UCSD-AML1 (cell line): ENCODE results near the gene TRIM47.
"Not testable (repeated sequence)": the region's sequence is repeated elsewhere in the genome, so short reads cannot be mapped to it uniquely, and the experiment has no call there.

Source experiments
- DNase-seq: peaks from one replicate; lab custom pipeline; 2025; ENCODE audit not compliant: unreplicated experiment; lab: John Stamatoyannopoulos, UW

Gene TRIM47

GRCh38 chr17:75892556-75893224 lies 14.3 kb upstream of the TRIM47 start:
- DNase-seq = no peak

- DNase-seq = no peak
These were observed 13.5 kb upstream of the TRIM47 start for GRCh38 chr17:75891605-75892555.

DNA sequence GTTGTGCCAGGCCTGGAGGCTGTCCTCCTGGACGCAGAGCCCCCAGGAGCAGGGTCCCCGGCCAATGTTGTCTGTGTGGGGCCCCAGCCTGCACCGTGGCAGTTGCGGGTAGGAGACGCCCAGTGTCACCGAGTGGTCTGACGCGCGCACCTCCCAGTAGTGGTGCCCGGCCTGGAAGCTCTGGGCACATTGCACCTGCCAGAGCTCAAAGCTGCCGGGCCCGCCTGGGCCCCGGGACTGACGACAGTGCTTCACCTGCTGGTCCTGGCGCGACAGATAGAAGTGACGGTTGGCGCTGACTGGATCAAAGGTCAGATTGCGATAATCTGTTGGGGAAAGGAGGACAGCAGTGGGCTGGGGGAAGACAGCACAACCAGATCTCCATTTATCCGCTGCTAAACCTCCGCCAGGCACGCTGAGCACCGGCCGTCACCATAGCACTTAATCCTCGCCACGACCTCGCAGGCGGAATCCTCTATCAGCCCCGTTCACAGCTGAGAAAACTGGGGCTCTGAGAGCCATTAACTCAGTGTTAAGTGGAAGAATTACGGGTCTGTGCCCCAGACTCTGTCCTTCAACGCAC lies 12.7 kb upstream of the TRIM47 start:
- no peak for DNase-seq

DNA sequence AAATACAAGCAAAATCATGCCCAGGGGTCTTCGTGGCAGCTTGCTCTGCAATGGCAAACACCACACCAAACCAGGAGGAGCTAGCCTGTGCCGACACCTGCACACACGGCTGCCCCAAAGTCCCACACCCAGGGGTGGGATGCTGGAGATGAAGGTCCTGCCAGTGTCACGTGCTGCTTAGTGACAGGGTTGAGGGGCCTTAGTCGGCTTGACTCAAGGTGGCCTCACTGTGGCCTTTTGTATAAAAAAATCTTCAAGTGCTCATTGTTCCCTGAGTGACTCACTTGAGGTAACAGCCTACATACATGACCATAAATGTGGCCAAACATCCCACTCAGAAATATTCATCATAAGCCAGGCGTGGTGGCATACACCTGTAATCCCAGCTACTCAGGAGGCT lies 11.1 kb upstream of the TRIM47 start:
- DNase-seq = no peak

- no peak for DNase-seq
These were observed 10.1 kb upstream of the TRIM47 start for GRCh38 chr17:75888484-75888883.

DNA sequence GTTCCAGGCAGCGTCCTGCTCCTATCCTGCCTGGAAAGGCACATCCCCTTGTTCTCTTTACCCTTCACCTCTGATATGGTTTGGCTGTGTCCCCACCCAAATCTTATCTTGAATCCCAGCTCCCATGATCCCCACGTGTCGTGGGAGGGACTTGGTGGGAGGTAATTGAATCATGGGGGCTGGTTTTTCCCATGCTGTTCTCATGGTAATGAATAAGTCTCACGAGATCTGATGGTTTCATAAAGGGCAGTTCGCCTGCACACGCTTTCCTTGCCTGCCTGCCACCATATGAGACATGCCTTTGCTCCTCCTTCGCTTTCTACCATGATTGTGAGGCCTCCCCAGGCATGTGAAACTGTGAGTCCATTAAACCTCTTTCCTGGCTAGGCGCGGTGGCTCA lies 7.5 kb upstream of the TRIM47 start:
- DNase-seq = not testable (repeated sequence)

DNA sequence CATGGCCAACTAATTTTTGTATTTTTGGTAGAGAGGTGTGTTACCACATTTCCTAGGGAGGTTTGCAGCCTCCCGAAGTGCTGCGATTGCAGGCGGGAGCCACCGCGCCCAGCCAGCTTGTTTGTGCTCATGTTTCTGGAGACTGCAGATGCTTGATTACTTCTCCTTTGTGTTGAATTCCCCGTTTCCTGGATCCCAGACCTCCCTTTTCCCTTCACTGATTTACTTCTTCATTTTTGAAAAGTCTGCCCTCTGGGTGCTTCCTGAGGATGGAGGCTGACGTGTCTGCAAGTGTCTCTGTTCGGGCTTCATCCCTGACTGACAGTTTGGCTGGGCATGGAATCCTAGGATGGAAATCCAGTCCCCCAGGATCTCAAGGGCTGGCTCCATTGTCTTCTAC lies 7.0 kb upstream of the TRIM47 start:
- DNase-seq = peak; percentile 42

DNA sequence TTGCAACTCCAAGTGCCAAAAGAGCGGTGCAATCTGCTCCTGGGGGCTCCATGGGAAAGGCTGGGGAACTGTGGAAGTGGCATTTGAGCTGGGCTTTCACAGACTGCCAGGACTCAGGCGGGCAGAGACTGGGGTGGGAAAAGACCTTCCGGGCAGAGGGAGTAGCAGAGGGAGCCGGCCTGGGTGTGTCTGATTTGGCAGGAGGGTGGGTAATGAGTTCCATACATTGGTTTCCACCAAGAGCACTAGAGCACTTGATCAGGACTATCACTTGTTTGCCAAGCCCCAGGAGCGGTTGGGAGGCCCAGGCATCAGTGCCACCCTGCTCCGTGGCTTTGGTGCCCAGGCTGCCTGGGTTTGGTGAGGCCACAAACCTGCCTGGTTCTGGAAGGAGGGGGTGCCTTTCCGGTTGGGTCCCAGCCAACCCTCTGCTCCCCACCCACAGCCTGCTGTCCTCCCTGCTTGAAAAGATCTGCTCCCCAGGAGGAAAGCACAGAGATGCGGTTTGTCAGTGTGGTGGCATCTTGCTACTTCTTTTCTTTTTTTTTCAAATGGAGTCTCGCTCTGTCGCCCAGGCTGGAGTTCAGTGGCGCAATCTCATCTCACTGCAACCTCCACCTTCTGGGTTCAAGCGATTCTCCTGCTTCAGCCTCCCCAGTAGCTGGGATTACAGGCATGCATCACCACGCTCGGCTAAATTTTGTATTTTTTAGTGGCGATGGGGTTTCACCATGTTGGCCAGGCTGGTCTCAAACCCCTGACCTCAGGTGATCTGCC lies 3.5 kb upstream of the TRIM47 start:
- DNase-seq = no peak

DNA sequence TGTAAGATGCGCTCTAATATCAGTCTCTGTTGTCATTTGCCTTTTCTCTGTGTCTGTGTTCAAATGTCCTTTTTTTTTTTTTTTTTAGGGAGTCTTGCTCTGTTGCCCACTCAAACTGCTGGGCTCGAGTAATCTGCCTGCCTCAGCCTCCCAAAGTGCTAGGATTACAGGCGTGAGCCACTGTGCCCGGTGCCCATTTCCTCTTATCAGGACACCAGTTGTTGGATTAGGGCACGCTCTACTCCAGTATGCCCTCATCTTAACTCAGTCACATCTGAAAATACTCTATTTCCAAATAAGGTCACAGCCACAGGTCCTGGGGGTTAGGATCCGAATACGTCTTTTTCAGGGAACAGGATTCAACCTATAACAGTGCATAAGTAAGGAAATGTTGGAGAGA lies 1.9 kb upstream of the TRIM47 start:
- DNase-seq = no peak

- DNase-seq = no peak
These were observed 618 bp downstream of the TRIM47 start for GRCh38 chr17:75877752-75878173.

DNA sequence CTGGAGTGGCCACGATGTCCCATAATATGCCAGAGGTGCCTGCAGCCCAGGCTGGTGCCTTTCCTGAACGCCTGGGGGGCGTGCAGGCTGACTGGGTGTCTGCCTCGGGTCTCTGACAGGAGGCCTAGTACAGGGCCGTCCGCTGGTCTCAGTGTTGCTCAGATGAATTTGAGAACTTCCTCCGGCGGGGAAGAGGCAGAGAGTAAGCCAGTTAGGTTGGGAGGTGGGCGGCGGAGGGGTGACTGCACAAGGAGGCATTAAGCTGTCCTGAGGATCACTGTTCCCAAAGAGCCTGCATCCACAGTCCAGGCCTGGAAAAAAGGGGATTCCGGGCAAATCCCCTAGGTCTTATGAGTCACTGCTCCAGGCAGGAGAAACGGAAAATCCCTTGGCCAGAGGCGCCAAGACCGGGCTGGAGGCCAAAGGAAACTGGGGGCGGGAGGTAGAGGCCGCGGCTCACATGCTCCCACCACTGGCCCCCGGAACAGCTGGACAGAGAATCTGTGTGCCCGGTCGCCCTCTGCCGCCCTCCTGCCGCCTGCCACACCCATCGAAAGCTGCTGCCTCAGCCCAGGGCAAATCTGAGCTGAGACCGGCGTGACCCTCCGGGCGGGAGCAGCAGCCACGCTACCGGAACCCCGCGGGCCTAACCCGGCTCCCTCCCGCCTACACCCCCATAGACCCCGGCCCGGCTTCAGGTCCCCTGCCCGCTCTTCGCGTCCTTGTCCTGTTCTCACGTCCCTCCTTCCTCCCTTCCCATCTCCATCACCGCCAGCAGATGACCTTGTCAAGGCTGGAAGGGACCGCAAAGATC lies 1.2 kb downstream of the TRIM47 start:
- DNase-seq = no peak

DNA sequence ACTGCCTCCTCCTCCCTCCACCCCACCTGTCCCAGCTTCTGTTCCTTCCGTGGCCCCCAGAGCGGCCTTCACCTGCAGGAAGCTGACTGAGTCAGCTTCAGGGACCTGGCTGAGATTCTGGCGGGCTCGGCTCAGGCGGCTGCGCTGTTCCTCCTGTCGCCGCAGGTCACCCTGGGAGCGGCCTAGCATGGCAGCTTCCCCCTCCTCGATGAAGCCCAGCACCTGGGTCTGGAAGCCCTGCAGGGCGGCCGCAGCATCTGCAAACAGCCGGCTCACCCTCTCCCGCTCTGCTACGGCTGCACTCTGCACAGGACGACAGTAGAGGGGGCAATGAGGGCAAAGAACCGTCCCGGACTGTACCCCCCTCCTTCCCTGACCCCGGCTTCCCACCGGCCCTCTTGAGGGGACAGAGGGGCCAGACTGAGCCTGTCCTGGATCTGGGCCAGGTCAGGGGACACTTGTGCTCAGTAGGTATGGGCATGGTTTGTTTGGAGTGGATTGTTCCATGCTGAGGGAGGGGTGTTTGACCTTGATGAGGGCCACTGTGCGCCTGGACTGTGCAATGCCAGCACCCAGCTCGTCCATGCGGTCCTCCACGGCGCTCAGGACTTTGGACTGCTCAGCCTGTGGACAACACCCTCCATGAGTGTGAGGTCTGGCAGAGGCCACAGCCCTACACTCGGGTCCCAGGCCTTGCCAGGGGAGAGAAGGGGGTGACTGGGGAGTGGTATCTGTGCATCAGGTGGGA lies 2.0 kb downstream of the TRIM47 start:
- DNase-seq = peak; percentile 40

GRCh38 chr17:75875940-75876189 lies 2.5 kb downstream of the TRIM47 start:
- DNase-seq = no peak

DNA sequence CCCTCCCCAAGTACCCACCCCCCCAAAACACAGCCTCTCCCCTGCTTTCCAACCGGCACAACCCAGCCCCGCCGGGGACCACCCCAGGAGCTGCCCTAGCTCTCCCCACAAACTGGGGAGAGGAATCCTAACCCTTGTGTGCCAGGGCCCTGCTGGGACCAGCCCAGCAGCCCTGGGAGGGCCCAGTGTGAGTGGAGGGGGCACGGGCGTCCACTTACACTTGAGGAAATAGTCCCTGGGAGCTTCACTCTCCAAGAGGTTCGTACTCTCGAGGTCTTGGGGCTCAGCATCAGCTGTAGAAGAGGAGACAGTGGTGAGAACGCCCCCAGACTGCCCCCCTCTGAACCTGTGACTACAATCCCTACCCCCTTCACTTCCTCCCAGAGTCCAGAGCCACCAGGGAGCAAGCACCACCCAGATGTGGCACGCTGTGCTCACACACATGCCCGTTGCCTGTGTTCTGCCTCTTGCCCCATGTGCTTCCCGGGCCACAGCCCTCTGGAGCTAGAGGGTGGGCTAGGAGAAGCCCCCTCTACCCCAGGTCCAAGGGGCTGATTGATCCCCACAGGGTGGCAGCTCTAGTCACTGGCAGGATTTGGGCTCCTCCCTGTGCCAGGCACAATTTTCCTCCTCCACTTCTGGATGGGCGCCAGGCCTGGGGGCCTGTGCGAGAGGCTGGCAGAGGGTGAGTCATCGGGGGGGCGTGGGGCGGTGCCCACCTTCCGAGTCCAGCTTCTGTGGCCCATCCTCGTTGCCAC lies 3.0 kb downstream of the TRIM47 start:
- DNase-seq = no peak

GRCh38 chr17:75874323-75875181 lies 3.8 kb downstream of the TRIM47 start:
- no peak for DNase-seq

DNA sequence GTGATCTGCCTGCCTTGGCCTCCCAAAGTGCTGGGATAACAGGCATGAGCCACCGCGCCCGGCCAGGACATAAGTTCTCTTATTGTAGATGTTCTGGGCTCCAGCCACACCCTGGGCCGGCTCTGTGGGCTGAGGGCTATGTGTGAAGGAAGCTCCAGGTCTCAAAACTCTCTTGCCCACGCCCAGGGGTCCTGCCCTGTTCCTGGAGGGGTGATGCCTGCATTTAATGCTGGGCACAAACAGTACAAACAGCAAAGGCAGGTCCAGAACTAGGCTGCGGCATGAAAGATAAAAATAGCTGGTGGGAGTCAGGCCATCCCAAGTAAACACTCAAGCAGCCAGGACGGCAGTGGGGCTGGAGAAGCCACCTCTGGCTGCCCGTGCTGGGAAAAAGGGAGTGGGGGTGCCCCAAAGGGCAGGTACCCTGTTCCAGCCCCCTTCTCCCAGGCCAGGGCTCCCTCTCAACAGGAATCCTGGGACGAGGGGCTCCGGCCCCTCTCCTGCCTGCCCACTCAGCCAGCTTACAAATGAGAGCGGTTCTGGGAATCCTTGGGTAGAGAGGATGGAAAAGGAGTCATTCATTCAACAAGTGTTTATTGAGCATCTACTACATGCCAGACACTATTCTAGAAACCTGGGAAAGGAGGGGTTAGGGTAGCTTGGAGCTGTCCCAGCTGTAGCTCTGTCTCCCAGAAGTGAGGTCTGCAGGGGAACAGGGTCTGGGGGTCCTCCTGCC lies 4.6 kb downstream of the TRIM47 start:
- no peak for DNase-seq
